Measurements from ENCODE around the gene MANBA. TPM values are rescaled to one million over a fixed set of nuclear protein-coding genes. Genes with fewer than 3 reads are reported as not detected.

Gene MANBA
- total and polyA plus RNA-seq, 2 of the 4 experiments (the other 2 are of a cell fraction): 11.5 to 17.2 TPM

GRCh38 chr4:102616636-102617035, 144.1 kb downstream of the MANBA start:
- TF ChIP-seq BHLHE40 (IDR thresholded peaks at IDR 0.05; ENCODE audit: low read depth, low read length) (no peak), RFX5 (IDR thresholded peaks at IDR 0.05; ENCODE audit: low read depth, low read length) (no peak), USF2 (IDR thresholded peaks at IDR 0.05; ENCODE audit: low read depth, low read length) (no peak), MAZ (IDR thresholded peaks at IDR 0.05; ENCODE audit: borderline replicate concordance, low read depth, low read length) (no peak), RCOR1 (IDR thresholded peaks at IDR 0.05; ENCODE audit: insufficient replicate concordance, low read length) (no peak), FOS (IDR thresholded peaks at IDR 0.05; ENCODE audit: low read depth, low read length) (no peak), CEBPB (IDR thresholded peaks at IDR 0.05; ENCODE audit: low read depth, low read length) (no peak), CTCF (conservative IDR thresholded peaks at IDR 0.05; ENCODE audit: low read depth, low read length) (no peak), MXI1 (IDR thresholded peaks at IDR 0.05; ENCODE audit: borderline replicate concordance, low read depth, low read length) (no peak), CHD1 (IDR thresholded peaks at IDR 0.05; ENCODE audit: low read depth, low read length) (no peak), MAFK (IDR thresholded peaks at IDR 0.05; ENCODE audit: low read depth, low read length) (no peak), POLR2A (IDR thresholded peaks at IDR 0.05; ENCODE audit: low read depth, low read length) (no peak), RAD21 (IDR thresholded peaks at IDR 0.05; ENCODE audit: low read length) (no peak), ELK1 (IDR thresholded peaks at IDR 0.05; ENCODE audit: borderline replicate concordance, low read depth, low read length) (no peak), SMC3 (IDR thresholded peaks at IDR 0.05; ENCODE audit: low read depth, low read length) (no peak), NFE2L2 (IDR thresholded peaks at IDR 0.05; ENCODE audit: low read depth, low read length) (no peak)
- H3K23ac ChIP-seq (ENCODE audit: low read depth, low read length): no peak overlapping the region
- H2BK5ac ChIP-seq (ENCODE audit: low read depth, low read length, poor library complexity, severe bottlenecking): no peak overlapping the region
- peaks cover 32% of the 10 kb centered on the region for H3K36me3 ChIP-seq (ENCODE audit: control insufficient read depth, insufficient read depth, low read length)
- no peaks in the 10 kb centered on the region for H3K79me1 ChIP-seq (ENCODE audit: low read depth in 1 of 2, low read length in 2 of 2)
- H2BK120ac ChIP-seq (ENCODE audit: low read depth, low read length): no peak overlapping the region
- no peaks in the 10 kb centered on the region for H3K27me3 ChIP-seq (ENCODE audit: control insufficient read depth, insufficient read depth, low read length)
- no peak overlapping the region for H2BK15ac ChIP-seq (ENCODE audit: low read depth, low read length)
- no peaks in the 10 kb centered on the region; the same call in 1 of the 2 replicates for H4K20me1 ChIP-seq (ENCODE audit: insufficient read depth, low read length)
- H2AK5ac ChIP-seq (ENCODE audit: low read depth, low read length): no peak overlapping the region
- POLR2A ChIA-PET (ENCODE audit: unreplicated experiment): no interaction called here
- BruUV-seq (replicated peaks): TSS peak; percentile 76
- no peak overlapping the region for H3K4ac ChIP-seq (ENCODE audit: low read depth, low read length)
- WGBS, 2 experiments (ENCODE audit: extremely low coverage in 2 of 2, insufficient read length in 1 of 2): 80% methylated on average over 1 of the region's 9 CpGs; no CpG with 5 or more reads in 1 of the 2 experiments
- in situ Hi-C loops (cut with MboI; ENCODE audit: low sequenced_read_pairs) (loop anchor here (5.0 kb wide), 1 partner anchor 391 kb away; no protein-coding TSS in a partner anchor), intact Hi-C loops (cut with micrococcal nuclease) (no loop called here), dilution Hi-C loops (cut with HindIII; ENCODE audit: low sequenced_read_pairs, unreplicated experiment) (loop anchor here (25.0 kb wide), 1 partner anchor 396 kb away; the partner anchor contains the start of gene SLC9B1)
- no peak overlapping the region for H4K5ac ChIP-seq (ENCODE audit: low read depth, low read length)
- ATAC-seq (ENCODE audit: low read depth): no peak
- H4K91ac ChIP-seq (ENCODE audit: insufficient read depth, low read depth, low read length): no peak overlapping the region
- H3K4me3 ChIP-seq (ENCODE audit: insufficient read depth, low read depth, low read length): no peak overlapping the region
- H3K9ac ChIP-seq (ENCODE audit: low read depth, low read length): no peak overlapping the region
- H3K18ac ChIP-seq (ENCODE audit: low read depth, low read length): no peak overlapping the region
- H3K27ac ChIP-seq (ENCODE audit: insufficient read depth, low read length): no peak overlapping the region
- no peak overlapping the region for H3K14ac ChIP-seq (replicated peaks; ENCODE audit: low read depth, low read length)
- CTCF ChIA-PET: no interaction called here
- H2BK20ac ChIP-seq (ENCODE audit: low read depth, low read length): no peak overlapping the region
- H2AFZ ChIP-seq (replicated peaks; ENCODE audit: low read length, poor library complexity): no peak overlapping the region
- H3K9me1 ChIP-seq (ENCODE audit: insufficient read depth, low read length): no peaks in the 10 kb centered on the region; the same call in 1 of the 2 replicates
- no peak for DNase-seq
- no peak overlapping the region for H3K4me2 ChIP-seq (ENCODE audit: low read depth, low read length)
- H3K4me1 ChIP-seq (ENCODE audit: control insufficient read depth, insufficient read depth, low read length): peaks cover 7% of the 10 kb centered on the region
- no peak overlapping the region for H2AK9ac ChIP-seq (replicated peaks; ENCODE audit: low read depth, low read length, poor library complexity)
- H3K9me3 ChIP-seq (ENCODE audit: control insufficient read depth, insufficient read depth, low read length): no peaks in the 10 kb centered on the region
- H3K56ac ChIP-seq (ENCODE audit: extremely low read depth, insufficient read depth, low read length): no peak overlapping the region
- no peak overlapping the region for H4K8ac ChIP-seq (ENCODE audit: low read depth in 2 of 2, low read length in 2 of 2)
